ENCODE measurements around the gene GIT1.

GIT1 gene

DNA sequence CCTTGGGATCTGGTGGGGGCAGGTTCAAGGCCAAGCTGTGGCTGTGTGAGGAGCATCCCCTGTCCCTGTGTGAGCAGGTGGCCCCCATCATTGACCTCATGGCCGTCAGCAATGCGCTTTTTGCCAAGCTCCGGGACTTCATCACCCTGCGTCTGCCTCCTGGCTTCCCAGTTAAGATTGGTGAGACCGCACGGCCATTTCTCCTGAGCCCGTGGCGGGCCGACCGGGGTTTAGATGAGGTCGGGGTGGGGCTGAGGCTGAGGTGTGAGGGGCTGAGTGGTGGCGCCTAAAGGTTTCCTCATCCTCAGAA, 22.6 kb upstream of the GIT1 start:
- TF ChIP-seq ZFX (IDR thresholded peaks at IDR 0.05; ENCODE audit: borderline replicate concordance): no peak
- TF ChIP-seq, protein P1, sequence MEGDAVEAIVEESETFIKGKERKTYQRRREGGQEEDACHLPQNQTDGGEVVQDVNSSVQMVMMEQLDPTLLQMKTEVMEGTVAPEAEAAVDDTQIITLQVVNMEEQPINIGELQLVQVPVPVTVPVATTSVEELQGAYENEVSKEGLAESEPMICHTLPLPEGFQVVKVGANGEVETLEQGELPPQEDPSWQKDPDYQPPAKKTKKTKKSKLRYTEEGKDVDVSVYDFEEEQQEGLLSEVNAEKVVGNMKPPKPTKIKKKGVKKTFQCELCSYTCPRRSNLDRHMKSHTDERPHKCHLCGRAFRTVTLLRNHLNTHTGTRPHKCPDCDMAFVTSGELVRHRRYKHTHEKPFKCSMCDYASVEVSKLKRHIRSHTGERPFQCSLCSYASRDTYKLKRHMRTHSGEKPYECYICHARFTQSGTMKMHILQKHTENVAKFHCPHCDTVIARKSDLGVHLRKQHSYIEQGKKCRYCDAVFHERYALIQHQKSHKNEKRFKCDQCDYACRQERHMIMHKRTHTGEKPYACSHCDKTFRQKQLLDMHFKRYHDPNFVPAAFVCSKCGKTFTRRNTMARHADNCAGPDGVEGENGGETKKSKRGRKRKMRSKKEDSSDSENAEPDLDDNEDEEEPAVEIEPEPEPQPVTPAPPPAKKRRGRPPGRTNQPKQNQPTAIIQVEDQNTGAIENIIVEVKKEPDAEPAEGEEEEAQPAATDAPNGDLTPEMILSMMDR (IDR thresholded peaks at IDR 0.05): no peak

GRCh38 chr17:29611351-29612093, 22.1 kb upstream of the GIT1 start:
- TF ChIP-seq, protein P1 (IDR thresholded peaks at IDR 0.05): no peak
- no peak for TF ChIP-seq ZFX (IDR thresholded peaks at IDR 0.05; ENCODE audit: borderline replicate concordance)
- H3K27ac ChIP-seq: no peak overlapping the region

More for the DNA sequence above, 22.6 kb upstream of the GIT1 start:
- H3K27ac ChIP-seq: no peak overlapping the region

DNA sequence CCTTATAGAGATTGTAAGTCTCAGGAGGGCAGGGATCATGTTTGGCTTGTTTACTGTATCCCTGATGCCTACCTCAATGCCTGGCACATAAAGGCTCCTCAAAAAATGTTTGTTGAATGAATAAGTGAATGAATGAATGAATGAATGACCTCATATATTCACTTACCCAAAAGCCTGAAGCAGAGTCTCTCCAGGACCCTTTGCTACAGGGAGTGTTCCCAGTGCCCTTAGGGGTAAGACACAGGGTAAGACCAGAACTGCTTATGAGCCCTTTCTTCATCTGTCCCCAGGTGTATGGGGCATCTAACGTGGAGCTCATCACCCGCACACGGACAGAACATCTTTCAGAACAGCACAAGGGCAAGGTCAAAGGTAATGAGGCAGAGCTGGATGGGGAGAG, 20.9 kb upstream of the GIT1 start:
- TF ChIP-seq, protein P1 (IDR thresholded peaks at IDR 0.05): no peak
- TF ChIP-seq ZFX (IDR thresholded peaks at IDR 0.05; ENCODE audit: borderline replicate concordance): no peak
- no peak overlapping the region for H3K27ac ChIP-seq

GRCh38 chr17:29608986-29609385, 19.5 kb upstream of the GIT1 start:
- H3K27ac ChIP-seq: no peak overlapping the region
- TF ChIP-seq, protein P1 (IDR thresholded peaks at IDR 0.05): no peak
- no peak for TF ChIP-seq ZFX (IDR thresholded peaks at IDR 0.05; ENCODE audit: borderline replicate concordance)

- no peak overlapping the region for H3K27ac ChIP-seq
- TF ChIP-seq, protein P1 (IDR thresholded peaks at IDR 0.05): no peak
- TF ChIP-seq ZFX (IDR thresholded peaks at IDR 0.05; ENCODE audit: borderline replicate concordance): no peak
These were observed 18.2 kb upstream of the GIT1 start for GRCh38 chr17:29607557-29608195.

DNA sequence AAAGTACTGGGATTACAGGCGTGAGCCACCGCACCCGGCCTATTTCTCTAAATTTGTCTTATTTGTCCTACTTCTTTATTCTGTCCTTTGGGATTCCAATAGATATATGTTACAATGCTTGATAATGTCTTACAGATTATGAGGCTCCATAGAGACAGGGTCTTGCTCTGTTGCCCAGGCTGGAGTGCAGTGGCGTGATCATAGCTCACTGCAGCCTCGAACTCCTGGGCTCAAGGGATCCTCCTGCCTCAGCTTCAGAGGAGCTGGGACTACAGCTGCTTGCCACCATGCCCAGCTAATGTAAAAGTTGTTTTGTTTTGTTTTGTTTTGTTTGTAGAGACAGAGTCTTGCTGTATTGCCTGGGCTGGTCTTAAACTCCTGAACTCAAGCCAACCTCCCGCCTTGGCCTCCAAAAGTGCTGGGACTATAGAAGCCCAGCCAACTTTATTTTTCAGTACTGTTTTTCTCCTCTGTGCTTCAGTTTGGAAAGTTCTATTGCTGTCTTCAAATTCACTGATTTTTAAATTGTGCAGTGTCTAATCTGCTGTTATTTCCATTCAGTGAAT, 13.7 kb upstream of the GIT1 start:
- TF ChIP-seq, protein P1 (IDR thresholded peaks at IDR 0.05): no peak
- no peak for TF ChIP-seq ZFX (IDR thresholded peaks at IDR 0.05; ENCODE audit: borderline replicate concordance)
- H3K27ac ChIP-seq: no peak overlapping the region

All from 22Rv1 (cell line).